Measurements from ENCODE around the gene GALNT14. TPM values are rescaled to one million over a fixed set of nuclear protein-coding genes. Genes with fewer than 3 reads are reported as not detected.

The GALNT14 gene
- total RNA-seq, 2 experiments from 2014 or later: not detected

DNA sequence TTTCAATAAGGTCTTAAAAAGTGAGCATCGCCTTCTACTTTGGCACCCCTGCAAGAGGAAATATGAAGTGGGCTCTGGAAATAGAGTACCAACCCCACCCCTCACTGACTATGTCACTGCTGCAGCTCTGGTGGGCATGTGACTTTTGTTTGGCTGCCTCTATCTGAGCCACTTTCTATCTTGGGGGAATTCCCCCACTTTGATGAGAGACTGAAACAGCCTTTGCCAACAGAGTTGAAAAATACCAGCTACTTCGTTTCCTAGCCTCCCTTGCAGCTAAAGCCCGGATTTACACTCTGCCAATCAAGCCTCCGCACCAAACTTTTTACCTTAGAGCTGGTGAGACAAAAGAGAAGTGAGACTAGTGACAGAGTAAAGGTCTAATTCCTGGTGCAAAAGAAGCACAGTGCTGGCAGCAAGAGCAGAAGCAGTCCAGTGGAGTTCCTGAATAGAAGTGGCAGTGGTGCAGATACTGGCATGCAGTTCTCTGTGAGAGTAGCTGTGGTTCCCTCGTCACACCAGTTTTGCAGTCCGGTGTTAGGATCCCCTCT, 12.0 kb upstream of the GALNT14 start:
- ChIA-PET CTCF (interaction anchor here (0.6 to 3.3 kb wide), 2 partner anchors 20 to 1805 kb away, joined by 3 to 16 read pairs; no protein-coding TSS in a partner anchor), POLR2A (no interaction called here)
- H3K4me1 Mint-ChIP-seq (ENCODE audit: low read depth): no peaks in the 10 kb centered on the region
- no peak overlapping the region for H3K4me3 Mint-ChIP-seq
- peaks cover 15% of the 10 kb centered on the region for H3K27me3 Mint-ChIP-seq (ENCODE audit: low read depth)
- DNase-seq: no peak
- H3K9me3 Mint-ChIP-seq (ENCODE audit: insufficient read depth): no peaks in the 10 kb centered on the region
- H3K36me3 Mint-ChIP-seq (ENCODE audit: low read depth): no peaks in the 10 kb centered on the region
- no peak overlapping the region for H3K27ac Mint-ChIP-seq
- no peak for ATAC-seq

DNA sequence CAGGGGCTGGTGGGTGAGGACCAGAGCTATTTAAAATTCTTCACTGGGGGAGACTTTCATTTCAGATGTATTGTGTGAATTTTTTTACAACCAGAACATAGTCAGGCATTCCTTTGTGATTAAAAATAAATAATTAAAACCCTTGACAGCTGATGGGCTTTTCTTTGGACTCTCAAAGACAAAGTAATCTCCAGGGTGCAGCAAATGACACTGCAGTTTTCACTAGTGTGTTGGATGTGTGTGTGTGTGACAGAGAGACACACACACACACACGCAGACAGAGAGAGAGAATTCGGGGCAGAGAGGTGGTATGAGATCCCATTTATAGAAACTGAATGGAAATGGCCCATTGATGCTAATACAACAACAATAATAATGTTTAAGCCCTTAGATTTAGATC, 10.3 kb upstream of the GALNT14 start:
- DNase-seq: no peak
- Mint-ChIP-seq H3K27ac (no peak overlapping the region), H3K27me3 (ENCODE audit: low read depth) (peaks cover 16% of the 10 kb centered on the region), H3K4me3 (no peak overlapping the region), H3K36me3 (ENCODE audit: low read depth) (no peaks in the 10 kb centered on the region), H3K4me1 (ENCODE audit: low read depth) (no peaks in the 10 kb centered on the region), H3K9me3 (ENCODE audit: insufficient read depth) (no peaks in the 10 kb centered on the region)
- ATAC-seq: no peak
- ChIA-PET POLR2A (no interaction called here), CTCF (no interaction called here)

DNA sequence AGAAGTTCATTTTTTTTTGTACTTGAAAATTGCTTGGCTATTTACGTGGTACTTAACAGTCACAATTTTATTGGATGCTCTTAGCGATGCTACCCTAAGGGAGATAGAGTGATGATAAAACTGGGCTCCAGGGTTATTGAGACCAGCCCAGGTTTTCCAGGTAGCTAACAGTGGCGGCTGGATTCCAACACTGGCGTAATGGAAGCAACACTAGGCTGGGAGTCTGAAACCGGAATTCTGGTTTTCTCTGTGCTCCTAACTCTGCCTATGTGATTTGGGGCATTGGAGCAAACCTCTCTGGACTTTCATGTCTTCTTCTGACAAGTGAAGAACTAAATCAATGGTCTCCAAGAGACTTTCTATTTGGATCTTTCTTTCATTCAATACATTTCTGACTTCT, 9.4 kb upstream of the GALNT14 start:
- POLR2A ChIA-PET: no interaction called here
- Mint-ChIP-seq H3K27me3 (ENCODE audit: low read depth) (peaks cover 16% of the 10 kb centered on the region), H3K27ac (no peak overlapping the region), H3K9me3 (ENCODE audit: insufficient read depth) (no peaks in the 10 kb centered on the region), H3K4me3 (no peak overlapping the region), H3K4me1 (ENCODE audit: low read depth) (no peaks in the 10 kb centered on the region), H3K36me3 (ENCODE audit: low read depth) (no peaks in the 10 kb centered on the region)
- DNase-seq: no peak
- ATAC-seq: no peak
- CTCF ChIA-PET: no interaction called here

DNA sequence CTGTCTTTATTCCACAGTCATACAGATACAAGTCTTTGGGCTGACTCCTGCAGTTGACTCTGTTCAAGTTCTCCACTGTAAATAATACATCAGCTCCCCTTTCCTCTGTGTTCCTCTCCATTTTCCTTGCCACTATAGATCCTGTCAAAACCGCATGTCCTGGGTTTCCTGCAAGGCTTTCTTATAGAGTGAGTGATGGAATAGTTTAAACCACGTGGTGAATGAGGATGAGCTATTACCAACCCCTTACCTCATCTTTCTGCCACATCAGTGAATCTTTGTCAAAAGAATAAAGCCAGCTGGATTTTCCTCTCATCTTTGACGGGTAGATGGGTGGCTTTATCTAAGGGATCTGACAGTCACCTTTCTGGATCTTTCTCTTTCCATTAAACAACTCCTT, 3.9 kb upstream of the GALNT14 start:
- POLR2A ChIA-PET: no interaction called here

DNA sequence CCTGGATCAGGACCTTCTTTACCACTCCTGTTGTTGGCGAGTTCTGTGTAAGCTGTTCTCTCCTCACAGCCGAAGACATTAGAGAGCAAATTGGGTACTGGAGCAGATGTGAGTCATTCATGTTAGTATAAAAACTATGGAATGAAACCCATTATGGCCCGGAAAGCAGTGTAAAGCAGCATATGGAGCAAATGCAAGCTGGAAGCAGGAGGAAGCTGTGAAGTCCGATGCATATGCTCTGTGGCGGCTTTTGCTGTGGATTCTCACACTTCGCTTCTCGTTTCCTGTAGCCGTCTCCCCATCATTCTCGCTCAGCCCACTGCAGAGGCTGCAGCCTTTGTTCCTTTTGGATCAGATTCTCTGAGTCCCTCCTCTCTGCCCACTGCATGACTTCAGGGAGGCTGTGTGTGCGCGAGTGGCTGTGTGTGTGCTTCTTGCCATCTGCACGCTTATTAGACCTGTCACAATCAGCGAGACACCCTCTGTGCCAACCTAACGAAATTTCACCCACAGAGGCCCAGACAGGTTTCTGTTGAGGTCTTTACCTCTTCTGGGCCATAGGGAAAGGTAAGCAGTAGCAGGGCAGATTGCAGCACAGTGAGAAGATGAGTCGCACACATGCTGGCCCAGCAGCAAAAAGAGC, 3.3 kb upstream of the GALNT14 start:
- Mint-ChIP-seq H3K27me3 (ENCODE audit: low read depth) (peaks cover 33% of the 10 kb centered on the region), H3K36me3 (ENCODE audit: low read depth) (no peaks in the 10 kb centered on the region), H3K4me3 (no peak overlapping the region), H3K9me3 (ENCODE audit: insufficient read depth) (no peaks in the 10 kb centered on the region), H3K4me1 (ENCODE audit: low read depth) (peaks cover 10% of the 10 kb centered on the region), H3K27ac (no peak overlapping the region)
- ATAC-seq: no peak
- DNase-seq: no peak
- ChIA-PET CTCF (interaction anchor here (0.6 to 1.2 kb wide), 3 partner anchors 15 to 191 kb away, joined by 3 to 7 read pairs (median 4); no protein-coding TSS in a partner anchor), POLR2A (no interaction called here)

More for the DNA sequence above, 3.9 kb upstream of the GALNT14 start:
- DNase-seq: no peak
- H3K9me3 Mint-ChIP-seq (ENCODE audit: insufficient read depth): no peaks in the 10 kb centered on the region
- CTCF ChIA-PET: interaction anchor here (1.2 kb wide), 1 partner anchor 15 kb away, joined by 4 read pairs; no protein-coding TSS in a partner anchor
- no peaks in the 10 kb centered on the region for H3K36me3 Mint-ChIP-seq (ENCODE audit: low read depth)
- no peak overlapping the region for H3K4me3 Mint-ChIP-seq
- H3K27ac Mint-ChIP-seq: no peak overlapping the region
- no peak for ATAC-seq
- H3K27me3 Mint-ChIP-seq (ENCODE audit: low read depth): peaks cover 28% of the 10 kb centered on the region
- peaks cover 5% of the 10 kb centered on the region for H3K4me1 Mint-ChIP-seq (ENCODE audit: low read depth)

DNA sequence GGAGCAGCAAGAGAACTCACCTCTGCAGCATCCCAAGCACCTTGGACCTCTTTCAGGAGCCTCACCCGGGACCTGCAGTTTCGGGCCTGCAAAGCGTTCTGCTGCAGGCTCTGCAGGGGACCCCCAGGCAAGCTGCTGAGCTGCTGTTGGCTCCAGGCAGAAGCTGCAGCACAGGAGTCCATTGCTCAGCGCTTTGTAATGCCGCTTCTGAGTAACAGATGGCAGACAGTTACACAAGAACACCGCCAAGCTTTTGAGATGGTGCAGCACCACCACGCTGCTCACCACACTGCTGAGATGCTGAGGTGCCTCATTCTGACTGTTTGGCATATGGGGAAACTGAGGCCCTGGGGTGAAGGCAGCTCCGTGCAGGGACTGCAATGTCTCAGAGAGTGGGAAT, 1.9 kb upstream of the GALNT14 start:
- H3K36me3 Mint-ChIP-seq (ENCODE audit: low read depth): no peaks in the 10 kb centered on the region
- no peak overlapping the region for H3K4me3 Mint-ChIP-seq
- DNase-seq (no peak), ATAC-seq (no peak)
- peaks cover 44% of the 10 kb centered on the region for H3K27me3 Mint-ChIP-seq (ENCODE audit: low read depth)
- H3K27ac Mint-ChIP-seq: no peak overlapping the region
- POLR2A ChIA-PET: no interaction called here
- CTCF ChIA-PET: interaction anchor here (0.7 to 0.9 kb wide), 2 partner anchors 195 to 428 kb away, joined by 3 read pairs; no protein-coding TSS in a partner anchor
- H3K4me1 Mint-ChIP-seq (ENCODE audit: low read depth): peaks cover 10% of the 10 kb centered on the region
- no peaks in the 10 kb centered on the region for H3K9me3 Mint-ChIP-seq (ENCODE audit: insufficient read depth)

DNA sequence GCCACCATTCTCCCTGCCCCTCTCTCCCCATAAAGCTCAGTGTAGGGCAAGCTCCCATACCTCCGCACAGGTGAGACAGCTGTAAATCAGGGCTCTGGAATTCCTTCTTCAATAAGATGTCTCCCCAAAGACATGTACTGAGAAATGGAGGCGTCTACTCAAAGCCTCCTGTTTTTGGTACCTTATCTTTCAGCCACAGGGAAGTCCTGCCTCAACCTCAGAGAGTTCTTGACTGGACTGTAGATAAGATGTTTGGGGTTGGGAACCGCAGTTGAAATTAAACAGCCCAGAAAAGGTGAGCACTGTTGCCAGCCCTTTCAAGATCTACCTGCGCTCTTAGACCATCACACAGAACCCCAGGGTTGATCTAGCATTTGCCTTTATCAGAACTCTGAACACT, 1.4 kb upstream of the GALNT14 start:
- Mint-ChIP-seq H3K4me1 (ENCODE audit: low read depth) (peaks cover 10% of the 10 kb centered on the region), H3K4me3 (no peak overlapping the region), H3K27ac (no peak overlapping the region), H3K36me3 (ENCODE audit: low read depth) (no peaks in the 10 kb centered on the region), H3K9me3 (ENCODE audit: insufficient read depth) (no peaks in the 10 kb centered on the region), H3K27me3 (ENCODE audit: low read depth) (peaks cover 49% of the 10 kb centered on the region)
- no peak for DNase-seq
- no peak for ATAC-seq
- ChIA-PET POLR2A (no interaction called here), CTCF (interaction anchor here (2.1 kb wide), 1 partner anchor 30 kb away, joined by 8 read pairs; no protein-coding TSS in a partner anchor)

DNA sequence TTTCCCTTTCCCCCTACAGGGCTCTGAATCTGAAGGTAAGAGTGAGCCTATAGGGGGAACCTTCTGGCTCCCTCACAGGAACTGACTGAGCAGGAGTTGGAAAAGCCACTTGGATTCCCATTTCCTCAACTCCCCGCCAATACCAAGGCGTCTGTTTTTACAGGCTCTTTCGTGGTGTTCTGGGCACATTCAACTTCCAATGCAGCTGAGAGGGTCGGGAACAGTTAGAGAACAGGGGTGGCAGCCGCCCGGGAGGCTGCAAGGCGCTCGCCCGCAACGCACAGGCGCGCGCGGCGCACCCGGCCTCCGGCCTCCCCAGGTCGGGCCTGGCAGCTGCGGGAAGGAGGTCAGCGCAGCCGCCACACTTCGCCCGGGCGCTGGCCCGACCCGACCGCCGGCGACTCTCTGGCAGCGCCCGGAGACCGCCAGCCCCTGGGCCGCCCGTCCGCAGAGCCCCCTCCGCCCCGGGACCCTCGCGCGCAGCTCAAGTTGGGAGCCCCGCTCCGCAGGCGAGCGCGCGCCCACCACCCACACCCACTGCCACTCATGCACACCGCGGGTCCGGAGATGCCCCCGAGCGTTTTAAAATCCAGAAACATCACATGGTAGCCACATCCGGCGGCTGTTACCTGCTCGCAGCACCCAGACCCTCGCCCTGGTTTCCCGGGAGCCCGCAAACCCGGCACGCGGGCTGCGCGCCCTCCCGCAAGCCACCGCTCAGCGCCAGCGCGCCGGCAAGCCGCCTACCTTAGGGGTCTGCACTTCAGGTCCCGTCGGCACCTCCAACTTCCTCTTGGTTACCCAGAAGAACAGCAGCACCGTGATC, 816 bp downstream of the GALNT14 start:
- no peaks in the 10 kb centered on the region for H3K9me3 Mint-ChIP-seq (ENCODE audit: insufficient read depth)
- no peaks in the 10 kb centered on the region for H3K36me3 Mint-ChIP-seq (ENCODE audit: low read depth)
- peaks cover 10% of the 10 kb centered on the region for H3K4me1 Mint-ChIP-seq (ENCODE audit: low read depth)
- peaks cover 48% of the 10 kb centered on the region for H3K27me3 Mint-ChIP-seq (ENCODE audit: low read depth)
- peak overlapping the region; percentile 58 for H3K4me3 Mint-ChIP-seq
- CTCF ChIA-PET: interaction anchor here (0.8 to 2.1 kb wide), 5 partner anchors 12 to 426 kb away, joined by 3 to 8 read pairs (median 4); no protein-coding TSS in a partner anchor
- ATAC-seq (peak; percentile 47), DNase-seq (peak; percentile 24)
- H3K27ac Mint-ChIP-seq: no peak overlapping the region
- POLR2A ChIA-PET: no interaction called here

DNA sequence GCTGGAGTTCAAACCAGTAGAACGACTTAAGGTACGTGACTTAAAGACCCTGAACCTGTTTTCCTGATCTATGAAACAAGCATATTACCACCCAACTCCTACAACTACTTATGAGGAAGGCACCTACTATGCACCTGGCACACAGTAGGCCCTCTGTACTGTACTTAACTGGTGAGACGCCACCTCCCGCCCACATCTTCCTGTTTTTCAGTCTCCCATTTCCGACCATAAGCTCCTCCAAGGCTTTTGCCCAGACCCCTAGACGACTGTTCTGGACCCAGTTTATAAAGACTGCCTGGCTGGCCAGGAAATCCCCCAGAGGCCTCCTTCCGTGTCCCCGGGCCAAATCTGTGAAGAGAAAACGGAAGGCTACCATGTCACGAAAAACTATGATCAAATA, 1.5 kb downstream of the GALNT14 start:
- ATAC-seq (no peak), DNase-seq (no peak)
- H3K9me3 Mint-ChIP-seq (ENCODE audit: insufficient read depth): no peaks in the 10 kb centered on the region
- no peaks in the 10 kb centered on the region for H3K36me3 Mint-ChIP-seq (ENCODE audit: low read depth)
- POLR2A ChIA-PET: no interaction called here
- no peak overlapping the region for H3K27ac Mint-ChIP-seq
- CTCF ChIA-PET: no interaction called here
- no peak overlapping the region for H3K4me3 Mint-ChIP-seq
- peaks cover 10% of the 10 kb centered on the region for H3K4me1 Mint-ChIP-seq (ENCODE audit: low read depth)
- peaks cover 45% of the 10 kb centered on the region for H3K27me3 Mint-ChIP-seq (ENCODE audit: low read depth)

DNA sequence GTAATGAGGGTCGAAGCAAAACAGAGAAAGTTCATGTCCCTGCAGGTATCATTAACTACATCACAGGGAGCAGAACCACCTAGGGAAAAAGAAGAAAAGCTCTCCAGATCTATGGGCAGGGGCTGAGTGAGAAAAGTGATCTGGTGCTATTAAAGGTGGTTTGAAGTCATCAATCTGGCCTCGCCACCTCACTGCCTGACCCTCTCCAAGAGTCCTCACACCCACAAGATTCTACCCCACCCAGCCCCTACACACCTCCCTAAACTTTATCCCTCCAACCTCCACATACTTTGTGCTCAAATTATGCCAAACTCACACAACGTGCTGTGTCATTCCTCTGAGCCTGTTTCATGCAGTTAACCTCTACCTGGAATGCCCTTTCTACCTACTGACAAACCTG, 2.2 kb downstream of the GALNT14 start:
- Mint-ChIP-seq H3K36me3 (ENCODE audit: low read depth) (no peaks in the 10 kb centered on the region), H3K9me3 (ENCODE audit: insufficient read depth) (no peaks in the 10 kb centered on the region), H3K27ac (no peak overlapping the region), H3K4me3 (no peak overlapping the region), H3K27me3 (ENCODE audit: low read depth) (peaks cover 43% of the 10 kb centered on the region), H3K4me1 (ENCODE audit: low read depth) (peaks cover 10% of the 10 kb centered on the region)
- no peak for DNase-seq
- ChIA-PET POLR2A (no interaction called here), CTCF (no interaction called here)
- no peak for ATAC-seq

DNA sequence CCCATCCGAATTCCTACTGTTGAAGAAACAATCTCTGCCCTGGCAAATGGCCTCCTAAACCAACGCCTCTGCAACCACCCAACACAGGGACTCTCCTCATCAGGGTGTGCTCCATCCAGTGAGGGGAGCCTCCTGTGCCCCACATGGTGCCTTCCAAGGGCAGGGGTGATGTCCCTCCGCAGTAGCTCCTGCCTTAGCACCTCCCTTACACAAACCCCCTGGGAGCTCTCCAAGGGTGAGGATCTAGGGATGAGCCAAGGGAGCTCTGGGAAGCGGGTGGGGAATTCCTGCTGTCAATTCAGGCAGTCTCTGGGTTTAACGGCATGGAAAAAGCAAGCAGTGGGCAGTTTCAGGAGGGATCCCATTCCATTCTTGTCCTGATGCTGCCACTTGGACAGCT, 3.8 kb downstream of the GALNT14 start:
- Mint-ChIP-seq H3K27ac (no peak overlapping the region), H3K9me3 (ENCODE audit: insufficient read depth) (no peaks in the 10 kb centered on the region), H3K4me3 (no peak overlapping the region), H3K27me3 (ENCODE audit: low read depth) (peaks cover 41% of the 10 kb centered on the region), H3K36me3 (ENCODE audit: low read depth) (no peaks in the 10 kb centered on the region), H3K4me1 (ENCODE audit: low read depth) (peaks cover 10% of the 10 kb centered on the region)
- ATAC-seq: no peak
- no peak for DNase-seq
- CTCF ChIA-PET: no interaction called here
- POLR2A ChIA-PET: no interaction called here

DNA sequence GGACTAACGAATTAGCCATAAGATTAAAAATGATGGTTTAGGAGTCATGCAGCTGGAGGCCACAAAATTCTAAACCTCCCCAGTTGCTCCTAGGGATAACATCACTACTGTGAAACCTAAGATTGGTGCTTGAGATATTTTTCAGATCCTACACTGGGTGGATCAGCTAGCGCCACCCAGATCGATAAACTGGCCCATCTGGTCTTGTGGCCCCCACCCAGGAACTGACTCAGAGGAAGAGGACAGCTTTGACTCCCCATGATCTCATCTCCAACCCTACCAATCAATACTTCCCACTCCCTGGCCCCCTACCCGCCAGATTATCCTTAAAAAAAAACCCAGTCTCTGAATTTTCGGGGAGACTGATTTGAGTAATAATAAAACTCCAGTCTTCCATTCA, 5.5 kb downstream of the GALNT14 start:
- no peak overlapping the region for H3K4me3 Mint-ChIP-seq
- H3K9me3 Mint-ChIP-seq (ENCODE audit: insufficient read depth): no peaks in the 10 kb centered on the region
- CTCF ChIA-PET: no interaction called here

More for the DNA sequence above, 5.5 kb downstream of the GALNT14 start:
- no peak for DNase-seq
- H3K4me1 Mint-ChIP-seq (ENCODE audit: low read depth): peaks cover 9% of the 10 kb centered on the region
- no peaks in the 10 kb centered on the region for H3K36me3 Mint-ChIP-seq (ENCODE audit: low read depth)
- POLR2A ChIA-PET: no interaction called here
- H3K27ac Mint-ChIP-seq: no peak overlapping the region
- no peak for ATAC-seq
- peaks cover 35% of the 10 kb centered on the region for H3K27me3 Mint-ChIP-seq (ENCODE audit: low read depth)
